HG03139 (cell line): ENCODE data around the gene ITLN2.
"Not testable (repeated sequence)": the region's sequence is repeated elsewhere in the genome, so short reads cannot be mapped to it uniquely, and the experiment has no call there.

Experiments
- ATAC-seq: cut with Tn5 transposase; IDR thresholded peaks from one replicate; pipeline ENCODE4 v1.9.1; 2021; ENCODE audit not compliant: unreplicated experiment

ITLN2 gene

GRCh38 chr1:160954158-160955104 lies at the start of gene ITLN2:
ITLN2 (minus strand) TSS chr1:160954809; CDS start chr1:160954741, 68 bp downstream.
- ATAC-seq = no peak

- no peak for ATAC-seq
Measured at GRCh38 chr1:161001525-161001924, 46.9 kb upstream of the ITLN2 start.

GRCh38 chr1:161000736-161001480 lies 46.3 kb upstream of the ITLN2 start:
- ATAC-seq = no peak

DNA sequence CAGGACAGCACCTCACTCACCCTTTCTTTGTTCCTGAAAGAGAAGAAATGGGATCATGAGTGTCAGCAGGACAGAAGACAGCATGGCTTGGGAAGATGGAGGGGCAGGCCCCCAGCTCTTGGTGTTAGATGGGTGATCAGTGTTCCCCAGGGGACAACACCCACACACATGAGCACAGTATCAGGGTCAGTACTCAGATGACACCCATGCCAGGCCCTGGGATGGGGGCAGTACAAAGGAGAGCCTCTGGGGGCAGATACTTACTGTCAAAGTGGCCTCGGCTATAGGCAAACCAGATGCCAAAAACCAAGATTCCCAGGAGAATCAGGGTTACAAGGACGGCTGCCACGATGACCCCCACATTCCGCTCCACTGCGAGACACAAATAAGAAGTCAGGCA lies 44.8 kb upstream of the ITLN2 start:
- ATAC-seq = no peak

- no peak for ATAC-seq
Measured at GRCh38 chr1:160997323-160998038, 42.9 kb upstream of the ITLN2 start.

DNA sequence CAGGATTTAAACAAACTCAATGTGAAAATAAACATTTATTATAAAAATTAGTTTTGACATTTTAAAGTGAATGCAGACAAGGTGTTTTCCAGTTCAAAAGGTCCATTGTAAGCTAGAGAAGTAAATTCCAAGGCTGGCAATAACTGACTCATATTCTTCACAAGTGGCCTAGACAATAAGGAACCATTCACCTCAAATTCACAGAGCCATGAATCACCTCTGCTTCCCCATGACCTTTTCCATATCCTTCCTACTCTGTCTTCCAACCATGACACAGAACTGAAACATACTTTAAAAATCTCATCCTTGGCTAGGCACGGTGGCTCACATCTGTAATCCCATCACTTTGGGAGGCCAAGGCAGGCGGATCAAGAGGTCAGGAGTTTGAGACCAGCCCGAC lies 41.6 kb upstream of the ITLN2 start:
- ATAC-seq = no peak

DNA sequence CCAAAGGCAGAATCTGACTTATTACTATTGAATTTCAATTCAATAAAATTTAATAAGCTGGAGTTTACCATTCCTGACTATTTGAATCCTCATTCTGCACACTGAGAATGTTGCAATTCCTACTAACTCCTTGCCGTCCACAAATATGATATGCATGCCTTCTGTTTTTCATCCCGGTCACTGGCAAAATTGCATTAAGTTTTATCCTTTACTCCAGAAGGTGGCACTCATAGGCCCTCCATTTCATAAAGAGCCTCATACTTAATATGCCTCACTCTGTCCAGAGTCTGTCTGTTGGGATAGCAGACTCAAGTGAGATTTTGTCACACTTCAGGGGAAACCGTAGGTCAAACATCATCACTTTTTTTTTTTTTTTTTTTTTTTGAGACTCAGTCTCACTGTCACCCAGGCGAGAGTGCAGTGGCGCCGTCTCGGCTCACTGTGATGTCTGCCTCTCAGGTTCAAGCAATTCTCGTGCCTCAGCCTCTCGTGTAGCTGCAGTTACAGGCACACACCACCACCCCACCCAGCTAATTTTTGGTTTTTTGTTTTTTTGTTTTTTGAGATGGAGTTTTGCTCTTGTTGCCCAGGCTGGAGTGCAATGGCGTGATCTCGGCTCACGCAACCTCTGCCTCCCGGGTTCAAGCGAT lies 39.1 kb upstream of the ITLN2 start:
- ATAC-seq = no peak

DNA sequence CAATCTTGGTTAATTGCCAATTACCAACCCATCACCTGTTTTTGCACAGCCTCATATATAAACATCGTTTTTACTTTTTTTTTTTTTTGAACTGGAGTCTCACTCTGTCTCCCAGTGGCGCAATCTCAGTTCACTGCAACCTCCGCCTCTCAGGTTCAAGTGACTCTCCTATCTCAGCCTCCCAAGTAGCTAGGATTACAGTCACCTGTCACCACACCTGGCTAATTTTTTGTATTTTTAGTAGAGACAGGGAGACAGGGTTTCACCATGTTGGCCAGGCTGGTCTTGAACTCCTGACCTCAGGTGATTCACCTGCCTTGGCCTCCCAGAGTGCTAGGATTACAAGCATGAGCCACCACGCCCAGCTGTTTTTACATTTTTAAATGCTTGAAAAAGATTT lies 37.4 kb upstream of the ITLN2 start:
- ATAC-seq = not testable (repeated sequence)

GRCh38 chr1:160987359-160988050 lies 32.9 kb upstream of the ITLN2 start:
- ATAC-seq = no peak

DNA sequence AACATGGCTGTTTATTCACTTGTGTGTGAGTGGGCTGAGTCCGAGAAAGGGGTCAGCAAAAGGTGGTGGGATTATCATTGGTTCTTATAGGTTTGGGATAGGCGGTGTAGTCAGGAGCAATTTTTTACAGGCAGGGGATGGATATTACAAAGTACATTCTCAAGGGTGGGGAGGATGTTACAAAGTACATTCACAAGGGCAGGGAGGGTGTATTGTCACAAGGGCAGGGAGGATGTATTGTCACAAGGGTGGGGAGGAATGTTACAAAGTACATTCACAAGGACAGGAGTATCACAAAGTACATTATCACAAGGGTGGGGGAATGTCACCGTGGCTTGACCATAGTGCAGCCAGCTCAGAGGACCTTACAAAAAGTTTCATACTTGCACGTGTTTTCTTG lies 31.1 kb upstream of the ITLN2 start:
- no peak for ATAC-seq

DNA sequence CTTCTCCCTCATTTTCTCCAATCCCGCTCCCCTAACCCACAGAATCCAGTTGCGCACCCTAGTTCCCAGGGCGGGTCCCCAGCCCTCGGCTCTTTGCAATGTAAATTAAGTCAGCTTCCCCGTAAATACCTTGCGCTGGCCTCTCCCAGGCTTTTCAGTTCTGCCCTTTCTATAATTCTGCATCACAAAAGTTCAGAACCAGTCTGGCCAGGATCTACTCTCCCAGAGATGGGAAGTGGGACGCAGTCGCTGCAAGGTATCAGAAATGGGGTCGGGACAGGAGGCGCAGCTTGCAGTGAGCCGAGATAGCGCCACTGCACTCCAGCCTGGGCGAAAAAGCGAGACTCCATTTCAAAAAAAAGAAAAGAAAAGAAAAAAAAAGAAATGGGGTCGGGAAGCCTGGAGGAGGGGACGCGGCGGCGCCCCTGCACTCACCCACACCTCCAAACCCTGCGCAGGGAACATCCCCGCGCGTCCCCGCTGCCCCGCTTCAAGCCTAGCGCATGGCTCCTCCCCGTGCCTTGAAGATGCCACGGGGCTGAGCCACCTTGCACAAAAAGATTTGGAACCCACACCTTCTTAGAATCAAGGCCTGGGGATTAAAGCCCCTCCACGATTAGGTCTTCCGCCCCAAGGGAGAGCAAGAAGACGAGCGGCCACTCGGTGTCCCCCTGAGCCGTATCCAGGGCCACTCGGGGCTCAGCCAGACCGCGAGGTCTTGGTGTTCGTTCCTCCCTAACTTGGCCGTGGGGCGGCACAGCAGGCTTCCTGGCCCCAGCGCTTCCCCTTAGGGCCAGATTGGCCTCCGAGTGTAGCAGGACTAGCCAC lies 27.2 kb upstream of the ITLN2 start:
- ATAC-seq = no peak

GRCh38 chr1:160979286-160979685 lies 24.7 kb upstream of the ITLN2 start:
- ATAC-seq = no peak

DNA sequence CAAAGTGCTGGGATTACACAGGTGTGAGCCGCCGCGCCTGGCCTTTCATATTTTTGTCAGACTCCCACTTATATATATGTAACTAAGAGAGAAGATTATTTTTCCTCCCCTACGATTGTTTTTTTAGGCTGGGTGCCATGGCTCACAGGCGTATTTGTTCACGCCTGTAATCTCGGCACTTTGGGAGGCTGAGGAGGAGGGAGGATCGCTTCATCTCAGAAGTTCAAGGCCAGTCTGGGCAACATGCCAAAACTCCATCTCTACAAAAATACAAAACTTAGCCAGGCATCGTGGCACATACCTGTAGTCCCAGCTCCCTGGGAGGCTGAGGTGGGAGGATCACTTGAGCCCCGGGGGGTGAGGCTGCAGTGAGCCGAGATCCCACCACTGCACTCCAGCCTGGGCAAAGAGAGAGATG lies 23.9 kb upstream of the ITLN2 start:
- no peak for ATAC-seq

GRCh38 chr1:160975026-160975425 lies 20.4 kb upstream of the ITLN2 start:
- ATAC-seq = no peak

GRCh38 chr1:160973491-160973890 lies 18.9 kb upstream of the ITLN2 start:
- no peak for ATAC-seq

GRCh38 chr1:160972939-160973338 lies 18.3 kb upstream of the ITLN2 start:
- no peak for ATAC-seq

- no peak for ATAC-seq
Measured at GRCh38 chr1:160971618-160972056, 17.0 kb upstream of the ITLN2 start.

DNA sequence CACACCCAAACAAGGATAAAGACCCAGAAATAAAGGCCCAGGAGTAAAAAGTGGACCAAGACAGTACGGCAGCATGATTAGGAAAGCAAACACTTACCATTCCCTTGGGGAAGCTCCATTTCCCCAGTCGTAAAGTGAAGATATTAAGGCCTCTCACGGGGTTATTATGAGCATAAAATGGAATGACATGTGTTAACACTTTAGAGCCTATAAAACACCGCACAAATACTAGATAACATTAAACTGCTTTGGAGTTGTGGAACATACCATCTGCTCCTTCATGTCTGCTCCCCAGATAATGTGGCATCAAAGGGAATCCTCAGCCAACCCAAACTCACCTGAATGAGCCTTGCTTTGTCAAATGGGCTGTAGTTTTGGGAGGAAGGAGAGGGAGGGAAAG lies 8.9 kb upstream of the ITLN2 start:
- ATAC-seq = no peak

GRCh38 chr1:160961419-160961818 lies 6.8 kb upstream of the ITLN2 start:
- ATAC-seq = no peak
